ENCODE measurements around the gene HSPH1. TPM values are rescaled to one million over a fixed set of nuclear protein-coding genes. Genes with fewer than 3 reads are reported as not detected.

HSPH1 gene
- total RNA-seq, 1 experiment from 2014 or later, result 116 TPM

GRCh38 chr13:31122544-31123260 lies 39.0 kb downstream of the HSPH1 start:
- Histone ChIP-seq H3K4me1 (ENCODE audit: control insufficient read depth in 1 of 2, insufficient read depth in 2 of 2, low read length in 2 of 2) (no peaks in the 10 kb centered on the region), H3K9me2 (ENCODE audit: insufficient read depth) (no peaks in the 10 kb centered on the region), H4K20me1 (ENCODE audit: insufficient read depth) (no peaks in the 10 kb centered on the region), H2AFZ (ENCODE audit: low read depth, low read length, poor library complexity, severe bottlenecking) (no peak overlapping the region), H3K9me3 (ENCODE audit: control insufficient read depth in 1 of 2, insufficient read depth in 1 of 2, low read depth in 1 of 2, low read length in 2 of 2) (no peaks in the 10 kb centered on the region), H3K9ac (ENCODE audit: low read length) (no peak overlapping the region), H3K27ac (ENCODE audit: low read depth, low read length) (no peak overlapping the region), H3K36me3 (ENCODE audit: control insufficient read depth in 1 of 2, insufficient read depth in 2 of 2, low read length in 2 of 2) (no peaks in the 10 kb centered on the region), H3K4me2 (ENCODE audit: low read length) (no peak overlapping the region), H3K27me3 (ENCODE audit: insufficient read depth, low read length) (peaks cover 53% of the 10 kb centered on the region; the same call in 1 of the 2 replicates), H3K79me2 (ENCODE audit: insufficient read depth, low read length) (no peaks in the 10 kb centered on the region), H3K4me3 (replicated peaks in 1 of 2; ENCODE audit: low read depth in 1 of 2, low read length in 2 of 2) (no peak overlapping the region)
- no TSS peak for BruUV-seq (replicated peaks)
- POLR2A ChIA-PET, result no interaction called here
- intact Hi-C loops (cut with micrococcal nuclease), result no loop called here
- TF ChIP-seq YY1 (IDR thresholded peaks at IDR 0.05; ENCODE audit: extremely low read depth, insufficient replicate concordance, low read depth, low read length), result no peak
- TF ChIP-seq EZH2phosphoT487 (IDR thresholded peaks at IDR 0.05; ENCODE audit: borderline replicate concordance), result no peak
- TF ChIP-seq, protein P1, sequence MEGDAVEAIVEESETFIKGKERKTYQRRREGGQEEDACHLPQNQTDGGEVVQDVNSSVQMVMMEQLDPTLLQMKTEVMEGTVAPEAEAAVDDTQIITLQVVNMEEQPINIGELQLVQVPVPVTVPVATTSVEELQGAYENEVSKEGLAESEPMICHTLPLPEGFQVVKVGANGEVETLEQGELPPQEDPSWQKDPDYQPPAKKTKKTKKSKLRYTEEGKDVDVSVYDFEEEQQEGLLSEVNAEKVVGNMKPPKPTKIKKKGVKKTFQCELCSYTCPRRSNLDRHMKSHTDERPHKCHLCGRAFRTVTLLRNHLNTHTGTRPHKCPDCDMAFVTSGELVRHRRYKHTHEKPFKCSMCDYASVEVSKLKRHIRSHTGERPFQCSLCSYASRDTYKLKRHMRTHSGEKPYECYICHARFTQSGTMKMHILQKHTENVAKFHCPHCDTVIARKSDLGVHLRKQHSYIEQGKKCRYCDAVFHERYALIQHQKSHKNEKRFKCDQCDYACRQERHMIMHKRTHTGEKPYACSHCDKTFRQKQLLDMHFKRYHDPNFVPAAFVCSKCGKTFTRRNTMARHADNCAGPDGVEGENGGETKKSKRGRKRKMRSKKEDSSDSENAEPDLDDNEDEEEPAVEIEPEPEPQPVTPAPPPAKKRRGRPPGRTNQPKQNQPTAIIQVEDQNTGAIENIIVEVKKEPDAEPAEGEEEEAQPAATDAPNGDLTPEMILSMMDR (IDR thresholded peaks at IDR 0.05 in 2 of 3, conservative IDR thresholded peaks at IDR 0.05 in 1 of 3; ENCODE audit: borderline replicate concordance in 1 of 3, insufficient read depth in 1 of 3, low read depth in 2 of 3, low read length in 2 of 3), result no peak
- TF ChIP-seq ZFX (IDR thresholded peaks at IDR 0.05), result no peak
- TF ChIP-seq CEBPB (IDR thresholded peaks at IDR 0.05; ENCODE audit: low read depth), result no peak
- TF ChIP-seq CBX3 (IDR thresholded peaks at IDR 0.05; ENCODE audit: low read depth), result no peak
- no peak for TF ChIP-seq TCF7L2 (IDR thresholded peaks at IDR 0.05; ENCODE audit: borderline replicate concordance, extremely low read depth, insufficient read depth, insufficient read length)
- no peak for TF ChIP-seq POLR2A (IDR thresholded peaks at IDR 0.05; ENCODE audit: borderline replicate concordance, extremely low read depth, insufficient read depth, insufficient read length)
- no peak for TF ChIP-seq ELF1 (IDR thresholded peaks at IDR 0.05; ENCODE audit: borderline replicate concordance, low read depth)
- no peak for TF ChIP-seq POLR2AphosphoS5 (IDR thresholded peaks at IDR 0.05; ENCODE audit: low read depth, low read length)
- TF ChIP-seq REST (IDR thresholded peaks at IDR 0.05; ENCODE audit: low read depth), result no peak
- RAD21 ChIA-PET (ENCODE audit: low non-redundant PET in 1 of 2, low total read pairs in 2 of 2, uncharacterized antibody in 2 of 2, unreplicated experiment in 2 of 2), result no interaction called here
- CTCF ChIA-PET, result no interaction called here
- DNase-seq (ENCODE audit: low read depth, low spot score) (no peak), ATAC-seq (no peak)
